ENCODE measurements around the gene FPR1. TPM values are rescaled to one million over a fixed set of nuclear protein-coding genes. Genes with fewer than 3 reads are reported as not detected.

The FPR1 gene
- total and polyA plus RNA-seq, 2 of the 8 experiments (the other 6 are each of a cell fraction or from before 2014, with no cell fraction given) = 0.11 TPM; not detected in 1

DNA sequence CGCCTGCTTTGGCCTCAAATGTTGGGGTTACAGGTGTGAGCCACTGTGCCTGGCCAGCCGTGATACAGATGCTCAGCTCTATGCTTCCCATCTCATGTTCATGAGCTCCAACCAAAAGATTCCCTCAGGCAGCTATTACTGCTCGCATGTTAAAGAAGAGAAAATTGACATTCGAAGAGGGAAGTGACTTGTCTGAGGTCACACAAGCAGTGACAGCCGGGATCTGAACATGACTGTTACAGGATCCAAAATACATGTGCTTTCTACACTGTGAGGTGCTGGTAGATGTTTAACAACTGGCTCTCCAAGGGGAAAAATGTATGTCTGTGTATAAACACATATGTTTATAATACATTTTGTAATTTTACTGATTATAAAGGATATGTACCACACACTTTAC lies 11.3 kb downstream of the FPR1 start:
- no peaks in the 10 kb centered on the region for H3K23me2 ChIP-seq (ENCODE audit: low read depth, low read length)
- H3K4me3 ChIP-seq (ENCODE audit: extremely low read depth in 1 of 4, insufficient read depth in 2 of 4, low read depth in 3 of 4, low read length in 4 of 4) = no peak overlapping the region
- H2BK15ac ChIP-seq (ENCODE audit: low read length) = no peak overlapping the region
- no peak overlapping the region for H2BK20ac ChIP-seq (ENCODE audit: low read length)
- 95% methylated on average over 5 of the region's 5 CpGs; no CpG with 5 or more reads in 1 of the 2 experiments for WGBS, 2 experiments (ENCODE audit: extremely low coverage in 1 of 2, insufficient coverage in 1 of 2, insufficient read length in 1 of 2, insufficient replicate concordance in 2 of 2, low coverage in 1 of 2, low lambda C conversion rate in 2 of 2, missing lambda C conversion rate in 1 of 2)
- no peak overlapping the region for H2BK5ac ChIP-seq (ENCODE audit: low read depth, low read length)
- ChIA-PET CTCF (ENCODE audit: partially characterized antibody) (interaction anchor here (0.6 to 1.0 kb wide), 3 partner anchors 77 to 1980 kb away, joined by 3 read pairs; no protein-coding TSS in a partner anchor), POLR2A (ENCODE audit: partially characterized antibody) (interaction anchor here (0.6 kb wide), 1 partner anchor 368 kb away, joined by 3 read pairs; no protein-coding TSS in a partner anchor)
- DNase-seq (ENCODE audit: low read depth in 1 of 2, low spot score in 2 of 2) (no peak), FAIRE-seq (no peak)
- H3K27me3 ChIP-seq (replicated peaks in 1 of 4; ENCODE audit: control insufficient read depth in 3 of 4, extremely low read depth in 1 of 4, insufficient read depth in 3 of 4, low read length in 3 of 4) = no peaks in the 10 kb centered on the region
- no peaks in the 10 kb centered on the region for H3K79me1 ChIP-seq (ENCODE audit: low read depth, low read length)
- no peaks in the 10 kb centered on the region for H3K36me3 ChIP-seq (ENCODE audit: control insufficient read depth in 2 of 4, insufficient read depth in 4 of 4, low read length in 3 of 4)
- no peak overlapping the region for H4K91ac ChIP-seq (replicated peaks; ENCODE audit: insufficient read length, low read length)
- no peak overlapping the region for H3K27ac ChIP-seq (ENCODE audit: low read depth, low read length)
- no peak overlapping the region for H3K56ac ChIP-seq (replicated peaks; ENCODE audit: insufficient read length, low read depth, low read length)
- H4K8ac ChIP-seq (ENCODE audit: extremely low read depth, insufficient read depth, low read length) = no peak overlapping the region
- no peak overlapping the region for H4K5ac ChIP-seq (ENCODE audit: insufficient read length, low read depth, low read length)
- H3K4ac ChIP-seq (replicated peaks; ENCODE audit: insufficient read length, low read depth, low read length) = no peak overlapping the region
- no peaks in the 10 kb centered on the region for H4K20me1 ChIP-seq (replicated peaks in 1 of 2; ENCODE audit: control insufficient read depth in 1 of 2, insufficient read depth in 2 of 2, low read length in 2 of 2)
- H2BK120ac ChIP-seq (replicated peaks; ENCODE audit: low read depth, low read length) = no peak overlapping the region
- no peak overlapping the region for H3K4me2 ChIP-seq (ENCODE audit: insufficient read depth in 1 of 2, low read depth in 2 of 2, low read length in 2 of 2)
- H3K14ac ChIP-seq (ENCODE audit: insufficient read length) = no peak overlapping the region
- no peak overlapping the region for H3K18ac ChIP-seq (ENCODE audit: extremely low read depth, low read length)
- H3K9me3 ChIP-seq (ENCODE audit: insufficient read depth in 2 of 2, low read depth in 1 of 2, low read length in 1 of 2) = no peaks in the 10 kb centered on the region
- H2AK5ac ChIP-seq (ENCODE audit: low read depth, low read length) = no peak overlapping the region
- no peak overlapping the region for H2BK12ac ChIP-seq (ENCODE audit: low read depth, low read length)
- H3K4me1 ChIP-seq (replicated peaks in 1 of 4; ENCODE audit: control insufficient read depth in 3 of 4, insufficient read depth in 4 of 4, low read length in 3 of 4) = no peaks in the 10 kb centered on the region
- no peaks in the 10 kb centered on the region for H3K79me2 ChIP-seq (ENCODE audit: control insufficient read depth in 1 of 2, insufficient read depth in 2 of 2, low read length in 2 of 2)
- no peak overlapping the region for H3K9ac ChIP-seq (replicated peaks in 1 of 4; ENCODE audit: extremely low read depth in 1 of 4, low read depth in 3 of 4, low read length in 3 of 4)
- H2AFZ ChIP-seq (ENCODE audit: low read length) = no peak overlapping the region
- H3K23ac ChIP-seq (ENCODE audit: insufficient read length) = no peak overlapping the region
- no peak for TF ChIP-seq TBP (IDR thresholded peaks at IDR 0.05; ENCODE audit: low read depth, low read length)
- no peak for TF ChIP-seq RXRA (IDR thresholded peaks at IDR 0.05; ENCODE audit: insufficient read depth, low read depth, low read length)
- TF ChIP-seq, protein P1, sequence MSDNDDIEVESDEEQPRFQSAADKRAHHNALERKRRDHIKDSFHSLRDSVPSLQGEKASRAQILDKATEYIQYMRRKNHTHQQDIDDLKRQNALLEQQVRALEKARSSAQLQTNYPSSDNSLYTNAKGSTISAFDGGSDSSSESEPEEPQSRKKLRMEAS (IDR thresholded peaks at IDR 0.05) = no peak
- TF ChIP-seq KDM5A (IDR thresholded peaks at IDR 0.05; ENCODE audit: low read length) = no peak
- TF ChIP-seq FOSL1 (IDR thresholded peaks at IDR 0.05; ENCODE audit: insufficient read depth, low read depth, low read length) = no peak
- TF ChIP-seq SRF (IDR thresholded peaks at IDR 0.05; ENCODE audit: low read depth, low read length) = no peak
- no peak for TF ChIP-seq SP2 (IDR thresholded peaks at IDR 0.05; ENCODE audit: low read length)
- TF ChIP-seq PHF8 (conservative IDR thresholded peaks at IDR 0.05; ENCODE audit: low read depth, low read length) = no peak
- no peak for TF ChIP-seq RAD21 (IDR thresholded peaks at IDR 0.05 in 1 of 2, conservative IDR thresholded peaks at IDR 0.05 in 1 of 2; ENCODE audit: low read depth in 2 of 2, low read length in 2 of 2)
- no peak for TF ChIP-seq SUZ12 (IDR thresholded peaks at IDR 0.05; ENCODE audit: low read length)
- TF ChIP-seq TCF12 (IDR thresholded peaks at IDR 0.05; ENCODE audit: low read depth, low read length) = no peak
- TF ChIP-seq CEBPB (IDR thresholded peaks at IDR 0.05; ENCODE audit: low read depth, low read length) = no peak
- no peak for TF ChIP-seq GABPA (IDR thresholded peaks at IDR 0.05; ENCODE audit: borderline replicate concordance, insufficient read depth, low read length)
- no peak for TF ChIP-seq CBX5 (IDR thresholded peaks at IDR 0.05; ENCODE audit: low read depth, low read length)
- no peak for TF ChIP-seq POLR2A (IDR thresholded peaks at IDR 0.05; ENCODE audit: control extremely low read depth in 1 of 2, low read depth in 2 of 2, low read length in 2 of 2)
